DND-41 (cell line): ENCODE results near the gene TRIM59.

Experiments used
- ATAC-seq: fragments of 200-7000 bp; cut with Tn5 transposase; 3 replicates; pipeline ENCODE4 v1.9.1; 2021; ENCODE audit warnings: low read depth; ENCODE audit not compliant: insufficient read depth
- DNase-seq: peaks from one replicate; pipeline ENCODE4 v3.0.0-alpha.2; 2020
- H2AFZ ChIP-seq: 2 replicates; pipeline ENCODE4 v1.6.0; 2012; ENCODE audit warnings: low read depth, low read length
- H3K27ac ChIP-seq: 2 replicates; pipeline ENCODE4 v1.5.1; 2012; ENCODE audit warnings: low read length, inconsistent platforms
- H3K27me3 ChIP-seq: fragments of 200-600 bp; sonication (generic); 2 replicates; pipeline ENCODE4 v1.6.0; 2012; ENCODE audit warnings: low read length, mild to moderate bottlenecking, inconsistent platforms; ENCODE audit not compliant: insufficient read depth, poor library complexity
- H3K36me3 ChIP-seq: 2 replicates; pipeline ENCODE4 v1.5.1; 2012; ENCODE audit warnings: low read length, inconsistent platforms; ENCODE audit not compliant: insufficient read depth
- H3K4me1 ChIP-seq: 2 replicates; pipeline ENCODE4 v1.5.1; 2012; ENCODE audit warnings: mild to moderate bottlenecking, low read length; ENCODE audit not compliant: insufficient read depth
- H3K4me2 ChIP-seq: 2 replicates; pipeline ENCODE4 v1.6.0; 2012; ENCODE audit warnings: mild to moderate bottlenecking, moderate library complexity, low read length, inconsistent platforms; ENCODE audit not compliant: insufficient read depth
- H3K4me3 ChIP-seq, 2 experiments: fragments of 200-600 bp in 1 of 2; shearing (Covaris generic) in 1 of 2; 2 replicates each; pipeline ENCODE4 v1.5.1; 2012 to 2016; ENCODE audit warnings: inconsistent platforms in 2 of 2, low read length in 2 of 2, mild to moderate bottlenecking in 2 of 2, low read depth in 1 of 2, moderate library complexity in 1 of 2
- H3K79me2 ChIP-seq: 2 replicates; pipeline ENCODE4 v1.6.0; 2012; ENCODE audit warnings: low read length, inconsistent platforms; ENCODE audit not compliant: insufficient read depth
- H3K9ac ChIP-seq: 2 replicates; pipeline ENCODE4 v1.6.0; 2012; ENCODE audit warnings: low read depth, mild to moderate bottlenecking, inconsistent platforms, low read length, moderate library complexity
- H3K9me3 ChIP-seq: 2 replicates; pipeline ENCODE4 v1.5.1; 2012; ENCODE audit warnings: low read length, moderate library complexity, mild to moderate bottlenecking, inconsistent platforms; ENCODE audit not compliant: insufficient read depth, severe bottlenecking
- H4K20me1 ChIP-seq: 2 replicates; pipeline ENCODE4 v1.6.0; 2012; ENCODE audit warnings: low read length; ENCODE audit not compliant: insufficient read depth
- CTCF ChIP-seq: IDR thresholded peaks from 2 replicates; pipeline ENCODE4 v1.5.1; 2012; ENCODE audit warnings: borderline replicate concordance, low read length, moderate library complexity, mild to moderate bottlenecking; ENCODE audit not compliant: poor library complexity, severe bottlenecking; ENCODE audit errors: extremely low read depth
- EZH2 ChIP-seq: IDR thresholded peaks from 3 replicates; pipeline ENCODE4 v1.6.1; 2012; ENCODE audit warnings: borderline replicate concordance, low read depth, mild to moderate bottlenecking, moderate library complexity, low read length, inconsistent platforms; ENCODE audit not compliant: severe bottlenecking

The TRIM59 gene

GRCh38 chr3:160434071-160434470 is 15.5 kb downstream of the TRIM59 start:
- Histone ChIP-seq H3K4me3 (no peak overlapping the region), H4K20me1 (peaks cover 8% of the 10 kb centered on the region; the same call in 1 of the 2 replicates), H3K4me2 (no peak overlapping the region), H3K9ac (no peak overlapping the region), H3K36me3 (peaks cover 80% of the 10 kb centered on the region), H3K27me3 (no peaks in the 10 kb centered on the region), H2AFZ (no peak overlapping the region), H3K27ac (no peak overlapping the region), H3K9me3 (no peaks in the 10 kb centered on the region), H3K4me1 (no peaks in the 10 kb centered on the region), H3K79me2 (no peaks in the 10 kb centered on the region)
- no peak for ATAC-seq
- no peak for TF ChIP-seq CTCF
- DNase-seq: no peak

- no peak overlapping the region for H2AFZ ChIP-seq
- TF ChIP-seq CTCF: no peak
- TF ChIP-seq EZH2: no peak
- DNase-seq (no peak), ATAC-seq (peak; percentile 32; the same call in 2 of the 3 replicates)
- no peak overlapping the region for H3K4me3 ChIP-seq
- H3K36me3 ChIP-seq: peaks cover 100% of the 10 kb centered on the region
- peaks cover 23% of the 10 kb centered on the region; the same call in 1 of the 2 replicates for H4K20me1 ChIP-seq
- H3K4me2 ChIP-seq: no peak overlapping the region
- peaks cover 26% of the 10 kb centered on the region for H3K79me2 ChIP-seq
- no peaks in the 10 kb centered on the region for H3K9me3 ChIP-seq
- no peaks in the 10 kb centered on the region for H3K4me1 ChIP-seq
- H3K9ac ChIP-seq: no peak overlapping the region
- H3K27me3 ChIP-seq: no peaks in the 10 kb centered on the region
- no peak overlapping the region for H3K27ac ChIP-seq
These were observed 21.7 kb downstream of the TRIM59 start for GRCh38 chr3:160427832-160428424.

- no peak overlapping the region for H3K4me3 ChIP-seq
- no peak overlapping the region for H3K9ac ChIP-seq
- ATAC-seq (no peak), DNase-seq (no peak)
- H3K36me3 ChIP-seq: peaks cover 99% of the 10 kb centered on the region
- peaks cover 89% of the 10 kb centered on the region for H3K79me2 ChIP-seq
- H3K4me2 ChIP-seq: no peak overlapping the region
- no peak overlapping the region for H2AFZ ChIP-seq
- no peak for TF ChIP-seq CTCF
- no peak for TF ChIP-seq EZH2
- no peak overlapping the region for H3K27ac ChIP-seq
- H3K4me1 ChIP-seq: no peaks in the 10 kb centered on the region
- peaks cover 36% of the 10 kb centered on the region for H4K20me1 ChIP-seq
- no peaks in the 10 kb centered on the region for H3K9me3 ChIP-seq
- H3K27me3 ChIP-seq: no peaks in the 10 kb centered on the region
These were observed 32.3 kb downstream of the TRIM59 start for GRCh38 chr3:160417311-160417710.
